ENCODE data around the gene ASB1.

ASB1 gene

DNA sequence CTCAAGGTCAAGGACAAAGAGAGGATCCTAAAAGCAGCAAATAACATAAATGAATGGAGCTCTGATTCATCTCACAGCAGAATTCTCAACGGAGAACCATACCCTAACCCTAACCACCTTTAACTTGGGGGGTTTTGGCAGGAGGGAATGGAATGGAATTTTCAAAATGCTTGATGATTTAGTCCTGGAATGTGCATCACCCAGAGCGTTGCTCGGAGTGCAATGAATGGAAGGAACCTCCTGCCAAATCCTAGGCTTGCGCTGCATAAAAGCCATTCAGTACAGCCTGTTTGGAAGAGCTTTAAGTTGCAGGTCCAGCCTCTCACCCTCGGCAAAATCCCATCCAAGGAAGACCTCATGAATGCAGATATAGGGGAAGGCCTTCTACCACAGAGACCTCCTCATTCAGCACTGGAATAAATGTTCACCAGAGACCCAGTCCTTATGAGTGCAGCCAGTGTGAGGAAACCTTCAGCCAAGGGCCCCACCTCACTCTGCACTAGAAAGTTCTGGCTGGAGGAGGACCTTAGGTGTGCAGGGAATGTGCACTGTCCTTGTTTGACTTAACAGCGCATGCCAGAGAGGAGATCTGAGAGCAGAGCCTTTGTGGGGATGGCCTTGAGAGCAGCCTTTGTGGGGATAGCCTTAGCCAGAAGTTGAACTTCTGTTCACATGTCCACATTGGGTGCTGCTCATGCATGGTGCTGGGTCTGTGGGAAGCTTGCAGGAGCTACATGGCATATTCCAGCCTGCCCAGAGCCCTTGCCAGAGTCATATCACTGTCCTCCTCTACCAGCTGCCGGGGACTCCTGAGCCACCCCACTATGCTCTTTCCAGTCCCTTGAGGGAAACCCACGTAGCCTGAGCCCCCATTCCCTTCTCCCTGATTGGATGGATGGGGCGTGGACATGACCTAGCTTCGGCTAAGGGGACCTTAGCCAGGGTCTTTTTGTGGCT is 30.5 kb downstream of the ASB1 start:
- H3K9me2 ChIP-seq (replicated peaks; ENCODE audit: insufficient read depth, low read length), result no peaks in the 10 kb centered on the region
- no peaks in the 10 kb centered on the region for H3F3A ChIP-seq (ENCODE audit: insufficient read depth)
- no peaks in the 10 kb centered on the region for H4K20me1 ChIP-seq (ENCODE audit: low read depth, low read length)
- H3K79me2 ChIP-seq (ENCODE audit: insufficient read depth, low read length), result no peaks in the 10 kb centered on the region
- no peaks in the 10 kb centered on the region for H3K27me3 ChIP-seq (ENCODE audit: low read length)
- peaks cover 5% of the 10 kb centered on the region; the same call in 1 of the 2 replicates for H3K36me3 ChIP-seq (ENCODE audit: low read length)
- TF ChIP-seq, protein P1, sequence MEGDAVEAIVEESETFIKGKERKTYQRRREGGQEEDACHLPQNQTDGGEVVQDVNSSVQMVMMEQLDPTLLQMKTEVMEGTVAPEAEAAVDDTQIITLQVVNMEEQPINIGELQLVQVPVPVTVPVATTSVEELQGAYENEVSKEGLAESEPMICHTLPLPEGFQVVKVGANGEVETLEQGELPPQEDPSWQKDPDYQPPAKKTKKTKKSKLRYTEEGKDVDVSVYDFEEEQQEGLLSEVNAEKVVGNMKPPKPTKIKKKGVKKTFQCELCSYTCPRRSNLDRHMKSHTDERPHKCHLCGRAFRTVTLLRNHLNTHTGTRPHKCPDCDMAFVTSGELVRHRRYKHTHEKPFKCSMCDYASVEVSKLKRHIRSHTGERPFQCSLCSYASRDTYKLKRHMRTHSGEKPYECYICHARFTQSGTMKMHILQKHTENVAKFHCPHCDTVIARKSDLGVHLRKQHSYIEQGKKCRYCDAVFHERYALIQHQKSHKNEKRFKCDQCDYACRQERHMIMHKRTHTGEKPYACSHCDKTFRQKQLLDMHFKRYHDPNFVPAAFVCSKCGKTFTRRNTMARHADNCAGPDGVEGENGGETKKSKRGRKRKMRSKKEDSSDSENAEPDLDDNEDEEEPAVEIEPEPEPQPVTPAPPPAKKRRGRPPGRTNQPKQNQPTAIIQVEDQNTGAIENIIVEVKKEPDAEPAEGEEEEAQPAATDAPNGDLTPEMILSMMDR (IDR thresholded peaks at IDR 0.05; ENCODE audit: insufficient read depth, low read length, poor library complexity, severe bottlenecking), result no peak
- no peak for TF ChIP-seq EZH2phosphoT487 (conservative IDR thresholded peaks at IDR 0.05; ENCODE audit: low read length)
- no peak overlapping the region for H3K9ac ChIP-seq (ENCODE audit: low read length)
- H3K4me3 ChIP-seq (ENCODE audit: insufficient read depth, low read length, poor library complexity, severe bottlenecking), result no peak overlapping the region
- no peak overlapping the region for H2AFZ ChIP-seq (ENCODE audit: low read depth, low read length, severe bottlenecking)
- H3K9me3 ChIP-seq (ENCODE audit: insufficient read depth, low read length), result no peaks in the 10 kb centered on the region
- H3K27ac ChIP-seq (ENCODE audit: low read depth, low read length), result no peak overlapping the region
- H3K4me2 ChIP-seq (ENCODE audit: low read depth, low read length, poor library complexity, severe bottlenecking), result no peak overlapping the region

DNA sequence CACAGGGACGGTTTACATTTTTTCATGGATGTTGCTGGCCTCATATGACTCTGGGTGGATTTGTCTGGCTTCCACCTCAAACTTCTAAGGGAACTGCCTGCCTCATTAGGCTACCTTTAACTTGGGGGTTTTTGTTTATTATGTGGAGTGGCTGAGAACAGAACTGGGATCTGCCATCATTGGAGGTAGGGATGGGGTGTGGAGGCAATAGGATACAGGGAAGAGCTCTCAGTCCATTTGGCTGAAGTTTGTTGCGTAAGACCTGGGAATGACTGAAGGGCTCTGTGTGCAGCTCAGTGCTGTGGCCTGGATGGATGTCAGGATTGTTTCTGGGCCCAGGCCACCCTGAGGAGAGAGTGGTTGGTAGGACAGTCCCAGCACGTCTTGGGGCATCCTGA is 31.2 kb downstream of the ASB1 start:
- Histone ChIP-seq H2AFZ (ENCODE audit: low read depth, low read length, severe bottlenecking) (no peak overlapping the region), H3K9me2 (replicated peaks; ENCODE audit: insufficient read depth, low read length) (no peaks in the 10 kb centered on the region), H3K9ac (ENCODE audit: low read length) (no peak overlapping the region), H3K36me3 (ENCODE audit: low read length) (no peaks in the 10 kb centered on the region), H3K4me2 (ENCODE audit: low read depth, low read length, poor library complexity, severe bottlenecking) (no peak overlapping the region), H3K9me3 (ENCODE audit: insufficient read depth, low read length) (no peaks in the 10 kb centered on the region), H3K27me3 (ENCODE audit: low read length) (no peaks in the 10 kb centered on the region), H4K20me1 (ENCODE audit: low read depth, low read length) (no peaks in the 10 kb centered on the region), H3K4me3 (ENCODE audit: insufficient read depth, low read length, poor library complexity, severe bottlenecking) (no peak overlapping the region), H3K79me2 (ENCODE audit: insufficient read depth, low read length) (no peaks in the 10 kb centered on the region), H3F3A (ENCODE audit: insufficient read depth) (no peaks in the 10 kb centered on the region), H3K27ac (ENCODE audit: low read depth, low read length) (no peak overlapping the region)
- TF ChIP-seq, protein P1 (IDR thresholded peaks at IDR 0.05; ENCODE audit: insufficient read depth, low read length, poor library complexity, severe bottlenecking), result no peak
- TF ChIP-seq EZH2phosphoT487 (conservative IDR thresholded peaks at IDR 0.05; ENCODE audit: low read length), result no peak

DNA sequence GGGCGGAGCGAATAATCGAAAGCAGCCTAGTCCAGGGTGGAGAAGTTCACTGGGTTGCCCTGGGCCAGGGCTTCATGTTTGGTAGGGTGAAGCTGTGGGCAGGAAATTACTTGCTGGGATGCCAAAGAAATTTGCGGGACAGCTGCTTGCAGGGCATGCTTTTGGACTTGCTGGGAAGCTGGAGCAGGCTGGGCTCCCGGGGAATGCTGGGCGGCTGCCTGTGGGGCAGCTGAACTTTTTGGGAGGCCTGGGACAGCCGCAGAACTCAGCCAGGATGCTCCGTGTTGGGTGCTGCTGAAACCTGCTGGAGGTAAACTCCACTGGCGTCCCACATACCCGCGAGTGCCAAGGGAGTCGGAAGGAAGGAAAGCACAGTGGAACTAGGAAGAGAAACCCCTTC is 31.9 kb downstream of the ASB1 start:
- Histone ChIP-seq H2AFZ (ENCODE audit: low read depth, low read length, severe bottlenecking) (no peak overlapping the region), H3K9me2 (replicated peaks; ENCODE audit: insufficient read depth, low read length) (no peaks in the 10 kb centered on the region), H3K27ac (ENCODE audit: low read depth, low read length) (no peak overlapping the region), H4K20me1 (ENCODE audit: low read depth, low read length) (no peaks in the 10 kb centered on the region), H3K9me3 (ENCODE audit: insufficient read depth, low read length) (no peaks in the 10 kb centered on the region), H3K4me2 (ENCODE audit: low read depth, low read length, poor library complexity, severe bottlenecking) (no peak overlapping the region), H3K36me3 (ENCODE audit: low read length) (no peaks in the 10 kb centered on the region), H3F3A (ENCODE audit: insufficient read depth) (no peaks in the 10 kb centered on the region), H3K9ac (ENCODE audit: low read length) (no peak overlapping the region), H3K4me3 (ENCODE audit: insufficient read depth, low read length, poor library complexity, severe bottlenecking) (no peak overlapping the region), H3K27me3 (ENCODE audit: low read length) (no peaks in the 10 kb centered on the region), H3K79me2 (ENCODE audit: insufficient read depth, low read length) (no peaks in the 10 kb centered on the region)
- TF ChIP-seq, protein P1 (IDR thresholded peaks at IDR 0.05; ENCODE audit: insufficient read depth, low read length, poor library complexity, severe bottlenecking), result no peak
- no peak for TF ChIP-seq EZH2phosphoT487 (conservative IDR thresholded peaks at IDR 0.05; ENCODE audit: low read length)

All from SU-DHL-6 (cell line).